ENCODE data around the gene MALSU1. TPM values are rescaled to one million over a fixed set of nuclear protein-coding genes. Genes with fewer than 3 reads are reported as not detected.

The MALSU1 gene
- total RNA-seq, 1 donor from 2014 or later: 85.9 TPM

DNA sequence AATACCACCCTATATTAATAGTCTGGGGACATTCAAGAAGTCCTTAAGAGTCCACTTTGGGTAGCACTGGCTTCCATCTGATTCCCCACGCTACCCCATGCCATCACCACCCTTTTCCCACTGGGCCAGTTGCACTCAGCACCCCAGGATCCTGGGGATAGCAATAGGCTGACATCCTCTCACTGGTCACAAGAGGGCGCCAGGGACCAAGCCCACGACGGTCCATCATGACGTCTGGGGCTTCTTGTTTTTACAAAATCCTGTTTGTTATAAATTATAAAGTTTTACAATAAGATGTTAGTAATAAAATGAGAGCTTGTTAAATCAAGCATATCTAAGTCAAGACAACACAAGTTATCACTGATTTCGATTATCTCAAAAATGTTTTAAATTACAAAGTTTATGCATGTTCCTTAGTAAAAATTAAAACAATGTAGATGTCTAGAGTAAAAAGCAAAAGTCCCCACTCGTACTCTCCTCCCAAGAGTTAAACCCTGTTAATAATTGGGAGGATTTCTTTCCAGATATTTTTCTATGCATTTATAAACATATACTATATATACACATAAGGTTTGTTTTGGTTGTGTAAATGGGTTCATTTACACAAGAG lies 37.2 kb upstream of the MALSU1 start:
- Histone ChIP-seq H3K4me1 (no peaks in the 10 kb centered on the region), H3K9me3 (replicated peaks) (no peaks in the 10 kb centered on the region), H3K4me3 (no peak overlapping the region), H3K36me3 (peaks cover 81% of the 10 kb centered on the region), H3K27me3 (ENCODE audit: low read depth) (no peaks in the 10 kb centered on the region), H3K27ac (replicated peaks) (no peak overlapping the region)
- DNase-seq: peak; percentile 30
- intact Hi-C loops (cut with micrococcal nuclease): loop anchor here (10.0 kb wide), 1 partner anchor 77 kb away; the partner anchor contains the start of gene NUP42
- TF ChIP-seq, protein P1, sequence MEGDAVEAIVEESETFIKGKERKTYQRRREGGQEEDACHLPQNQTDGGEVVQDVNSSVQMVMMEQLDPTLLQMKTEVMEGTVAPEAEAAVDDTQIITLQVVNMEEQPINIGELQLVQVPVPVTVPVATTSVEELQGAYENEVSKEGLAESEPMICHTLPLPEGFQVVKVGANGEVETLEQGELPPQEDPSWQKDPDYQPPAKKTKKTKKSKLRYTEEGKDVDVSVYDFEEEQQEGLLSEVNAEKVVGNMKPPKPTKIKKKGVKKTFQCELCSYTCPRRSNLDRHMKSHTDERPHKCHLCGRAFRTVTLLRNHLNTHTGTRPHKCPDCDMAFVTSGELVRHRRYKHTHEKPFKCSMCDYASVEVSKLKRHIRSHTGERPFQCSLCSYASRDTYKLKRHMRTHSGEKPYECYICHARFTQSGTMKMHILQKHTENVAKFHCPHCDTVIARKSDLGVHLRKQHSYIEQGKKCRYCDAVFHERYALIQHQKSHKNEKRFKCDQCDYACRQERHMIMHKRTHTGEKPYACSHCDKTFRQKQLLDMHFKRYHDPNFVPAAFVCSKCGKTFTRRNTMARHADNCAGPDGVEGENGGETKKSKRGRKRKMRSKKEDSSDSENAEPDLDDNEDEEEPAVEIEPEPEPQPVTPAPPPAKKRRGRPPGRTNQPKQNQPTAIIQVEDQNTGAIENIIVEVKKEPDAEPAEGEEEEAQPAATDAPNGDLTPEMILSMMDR (IDR thresholded peaks at IDR 0.05; ENCODE audit: borderline replicate concordance): peak; percentile 82

- Histone ChIP-seq H3K27ac (replicated peaks) (no peak overlapping the region), H3K9me3 (replicated peaks) (no peaks in the 10 kb centered on the region), H3K36me3 (peaks cover 69% of the 10 kb centered on the region), H3K4me3 (no peak overlapping the region), H3K27me3 (ENCODE audit: low read depth) (no peaks in the 10 kb centered on the region), H3K4me1 (peaks cover 12% of the 10 kb centered on the region)
- no peak for DNase-seq
- TF ChIP-seq, protein P1 (IDR thresholded peaks at IDR 0.05; ENCODE audit: borderline replicate concordance): no peak
- intact Hi-C loops (cut with micrococcal nuclease): loop anchor here (10.0 kb wide), 1 partner anchor 80 kb away; the partner anchor contains the start of gene NUP42
These were observed 34.2 kb upstream of the MALSU1 start for GRCh38 chr7:23264916-23265458.

DNA sequence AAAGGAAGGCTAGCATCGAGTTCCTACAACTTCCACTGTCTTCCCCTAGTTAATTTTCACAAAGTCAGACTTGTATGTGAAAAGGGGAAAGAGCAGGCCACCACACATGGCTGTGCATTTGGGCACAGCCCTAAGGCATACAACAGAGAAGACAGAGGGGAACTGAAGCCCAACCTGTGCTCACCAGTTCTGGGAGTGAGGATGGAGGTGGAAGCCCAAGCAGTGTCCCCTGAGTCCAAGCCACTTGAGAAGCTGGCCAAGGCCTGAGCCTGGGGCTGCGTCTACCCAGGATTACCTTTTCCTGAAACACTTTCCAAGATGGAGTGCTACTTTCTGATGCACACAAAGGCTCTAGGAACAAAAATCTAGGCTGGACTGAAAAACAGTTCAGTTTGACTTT lies 32.2 kb upstream of the MALSU1 start:
- no peaks in the 10 kb centered on the region for H3K9me3 ChIP-seq (replicated peaks)
- no peaks in the 10 kb centered on the region for H3K27me3 ChIP-seq (ENCODE audit: low read depth)
- H3K36me3 ChIP-seq: peaks cover 70% of the 10 kb centered on the region
- intact Hi-C loops (cut with micrococcal nuclease): loop anchor here (10.0 kb wide), 1 partner anchor 82 kb away; the partner anchor contains the start of gene NUP42
- TF ChIP-seq, protein P1 (IDR thresholded peaks at IDR 0.05; ENCODE audit: borderline replicate concordance): no peak
- no peak overlapping the region for H3K27ac ChIP-seq (replicated peaks)
- no peak for DNase-seq
- H3K4me1 ChIP-seq: peaks cover 12% of the 10 kb centered on the region
- no peak overlapping the region for H3K4me3 ChIP-seq

- Histone ChIP-seq H3K4me3 (no peak overlapping the region), H3K9me3 (replicated peaks) (no peaks in the 10 kb centered on the region), H3K27me3 (ENCODE audit: low read depth) (no peaks in the 10 kb centered on the region), H3K36me3 (peaks cover 71% of the 10 kb centered on the region), H3K27ac (replicated peaks) (no peak overlapping the region), H3K4me1 (peaks cover 12% of the 10 kb centered on the region)
- no peak for DNase-seq
- TF ChIP-seq, protein P1 (IDR thresholded peaks at IDR 0.05; ENCODE audit: borderline replicate concordance): no peak
- intact Hi-C loops (cut with micrococcal nuclease): loop anchor here (10.0 kb wide), 1 partner anchor 83 kb away; the partner anchor contains the start of gene NUP42
These were observed 31.8 kb upstream of the MALSU1 start for GRCh38 chr7:23267357-23267756.

- intact Hi-C loops (cut with micrococcal nuclease): loop anchor here (10.0 kb wide), 1 partner anchor 83 kb away; the partner anchor contains the start of gene NUP42
- Histone ChIP-seq H3K27ac (replicated peaks) (peak overlapping the region; percentile 16), H3K36me3 (peaks cover 71% of the 10 kb centered on the region), H3K27me3 (ENCODE audit: low read depth) (no peaks in the 10 kb centered on the region), H3K4me1 (peaks cover 18% of the 10 kb centered on the region), H3K9me3 (replicated peaks) (no peaks in the 10 kb centered on the region), H3K4me3 (no peak overlapping the region)
- no peak for DNase-seq
- TF ChIP-seq, protein P1 (IDR thresholded peaks at IDR 0.05; ENCODE audit: borderline replicate concordance): no peak
These were observed 31.0 kb upstream of the MALSU1 start for GRCh38 chr7:23268167-23268566.
